Stimulated activated CD8-positive, alpha-beta memory T cell treated with anti-CD3 and anti-CD28 coated beads, Interleukin-12 subunit alpha, Interleukin-12 subunit beta, amount 100 ng/mL, for 4 hours (primary cell): Measurements from ENCODE around the gene CFAP251.
"Not testable (repeated sequence)": the region's sequence is repeated elsewhere in the genome, so short reads cannot be mapped to it uniquely, and the experiment has no call there.

Source experiments
- DNase-seq: peaks from one replicate; pipeline ENCODE4 v3.0.0-alpha.2; 2020; ENCODE audit warnings: low read depth

The CFAP251 gene

GRCh38 chr12:121905746-121906145 is 12.6 kb upstream of the CFAP251 start:
- DNase-seq, result no peak

DNA sequence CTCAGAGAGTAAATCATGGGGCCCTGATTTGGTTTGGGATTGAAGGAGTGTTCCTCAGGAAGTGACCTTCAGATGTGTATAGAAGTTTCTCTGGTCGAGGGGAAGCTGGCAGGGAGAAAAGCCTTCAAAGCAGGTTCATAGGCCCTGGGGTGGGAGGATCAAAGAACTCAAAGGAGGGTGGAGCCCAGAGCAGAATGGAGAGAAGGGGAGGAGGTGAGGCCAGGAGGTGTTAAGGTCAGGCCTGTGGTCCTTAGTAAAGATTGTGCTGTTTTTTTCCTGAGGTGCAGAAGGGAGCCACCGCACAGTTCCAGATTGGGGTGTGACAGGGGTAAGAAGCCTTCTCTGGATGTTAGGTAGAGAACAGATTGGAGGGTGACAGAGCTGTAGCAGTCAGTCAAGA is 9.7 kb upstream of the CFAP251 start:
- no peak for DNase-seq

- no peak for DNase-seq
Observed at GRCh38 chr12:121911824-121912585, 6.4 kb upstream of the CFAP251 start.

GRCh38 chr12:121915841-121916321 is 2.5 kb upstream of the CFAP251 start:
- no peak for DNase-seq

DNA sequence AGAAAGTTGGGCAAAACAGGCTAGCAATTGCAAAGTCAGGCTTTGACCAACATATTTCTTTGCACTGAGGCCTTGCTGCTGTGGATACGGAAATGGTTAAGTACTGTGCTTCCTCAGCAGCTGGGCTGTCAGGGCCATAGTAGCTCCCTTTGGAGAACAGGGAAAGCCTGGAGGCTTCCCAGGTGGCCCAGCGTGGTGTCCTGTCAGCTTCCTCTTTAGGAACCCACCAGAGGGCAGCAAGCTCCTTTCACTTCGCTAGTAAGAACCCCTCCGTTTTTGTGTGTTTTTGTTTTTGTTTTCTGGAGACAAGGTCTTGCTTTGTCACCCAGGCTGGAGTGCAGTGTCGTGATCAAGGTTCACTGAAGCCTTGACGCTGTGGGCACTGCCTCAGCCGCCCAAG is 1.7 kb upstream of the CFAP251 start:
- DNase-seq, result no peak

GRCh38 chr12:121918679-121919038 is 267 bp downstream of the CFAP251 start:
- no peak for DNase-seq

- no peak for DNase-seq
Observed at GRCh38 chr12:121921066-121921465, 2.7 kb downstream of the CFAP251 start.

- DNase-seq, result no peak
Observed at GRCh38 chr12:121925358-121925695, 6.9 kb downstream of the CFAP251 start.

DNA sequence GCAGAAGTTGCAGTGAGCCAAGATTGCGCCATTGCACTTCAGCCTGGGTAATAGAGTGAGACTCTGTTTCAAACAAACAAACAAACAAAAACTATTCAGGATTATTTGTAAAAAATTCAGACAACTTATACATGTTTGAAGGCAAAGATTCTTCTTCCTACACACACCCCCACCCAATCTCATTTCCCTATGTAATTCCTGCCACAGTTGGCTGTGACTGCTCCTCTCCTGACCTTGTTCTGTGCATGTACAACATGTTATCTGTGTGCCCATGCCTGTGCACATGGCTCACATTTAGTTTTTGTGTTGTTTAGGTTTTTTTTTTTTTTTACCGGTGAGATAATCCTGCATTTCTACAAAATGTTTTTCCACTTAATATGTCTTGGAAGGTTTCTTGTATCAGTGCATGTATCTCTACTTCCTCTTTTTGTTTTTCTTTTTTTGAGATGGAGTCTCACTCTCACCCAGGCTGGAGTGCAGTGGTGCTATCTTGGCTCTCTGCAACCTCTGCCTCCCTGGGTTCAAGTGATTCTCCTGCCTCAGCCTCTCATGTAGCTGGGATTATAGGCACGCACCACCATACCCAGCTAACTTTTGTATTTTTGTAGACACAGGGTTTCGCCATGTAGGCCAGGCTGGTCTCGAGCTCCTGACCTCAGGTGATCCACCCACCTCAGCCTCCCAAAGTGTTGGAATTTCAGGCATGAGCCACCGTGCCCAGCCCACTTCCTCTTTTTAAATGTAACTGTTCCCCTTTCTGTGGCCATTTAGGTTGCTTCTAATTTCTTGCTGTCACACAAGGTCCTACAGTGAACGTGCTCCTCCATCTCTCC is 8.7 kb downstream of the CFAP251 start:
- no peak for DNase-seq

DNA sequence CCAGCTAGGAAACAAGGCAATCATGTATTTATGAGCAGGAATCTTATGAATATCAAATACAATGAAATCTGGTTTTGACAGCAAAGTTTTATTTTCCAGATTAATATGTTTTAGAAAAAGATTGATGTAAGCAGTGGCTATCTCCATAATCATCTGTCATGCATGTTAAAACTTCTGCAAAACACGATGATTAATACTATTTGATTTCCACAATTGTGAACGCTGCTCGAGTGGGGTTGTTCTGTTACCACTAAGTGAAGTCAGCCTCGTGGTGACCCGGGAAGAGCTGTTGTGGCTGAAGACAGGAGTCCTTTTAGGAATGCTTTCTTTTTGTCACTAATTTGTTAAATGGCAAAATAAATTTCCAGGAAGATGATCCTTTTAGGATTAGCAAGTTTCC is 9.4 kb downstream of the CFAP251 start:
- no peak for DNase-seq

DNA sequence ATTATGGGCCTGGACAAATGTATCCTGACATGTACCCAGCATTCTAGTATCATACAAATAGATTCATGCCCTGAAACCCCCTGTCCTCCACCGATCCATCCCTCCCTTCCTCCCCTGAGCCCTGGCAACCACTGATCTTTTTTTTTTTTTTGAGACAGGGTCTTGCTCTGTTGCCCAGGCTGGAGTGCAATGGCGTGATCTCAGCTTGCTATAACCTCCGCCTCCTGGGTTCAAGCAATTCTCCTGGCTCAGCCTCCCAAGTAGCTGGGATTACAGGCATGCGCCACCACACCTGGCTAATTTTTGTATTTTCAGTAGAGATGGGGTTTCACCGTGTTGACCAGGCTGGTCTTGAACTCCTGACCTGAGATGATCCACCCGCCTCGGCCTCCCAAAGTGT is 11.2 kb downstream of the CFAP251 start:
- DNase-seq, result not testable (repeated sequence)

DNA sequence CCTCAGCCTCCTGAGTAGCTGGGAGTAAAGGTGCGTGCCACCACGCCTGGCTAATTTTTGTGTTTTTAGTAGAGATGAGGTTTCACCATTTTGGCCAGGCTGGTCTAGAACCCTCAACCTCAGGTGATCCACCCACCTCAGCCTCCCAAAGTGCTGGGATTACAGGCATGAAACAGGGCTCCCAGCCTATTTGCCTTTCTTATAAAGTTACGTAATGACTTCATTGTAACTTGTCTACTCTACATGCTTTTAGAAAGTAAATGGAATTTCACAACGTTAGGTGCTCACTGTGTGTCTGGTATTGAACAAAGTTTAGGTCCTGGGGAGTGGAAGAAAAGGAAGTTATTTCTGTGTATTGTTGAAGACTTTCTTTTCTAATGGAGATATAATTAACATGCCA is 12.5 kb downstream of the CFAP251 start:
- no peak for DNase-seq

DNA sequence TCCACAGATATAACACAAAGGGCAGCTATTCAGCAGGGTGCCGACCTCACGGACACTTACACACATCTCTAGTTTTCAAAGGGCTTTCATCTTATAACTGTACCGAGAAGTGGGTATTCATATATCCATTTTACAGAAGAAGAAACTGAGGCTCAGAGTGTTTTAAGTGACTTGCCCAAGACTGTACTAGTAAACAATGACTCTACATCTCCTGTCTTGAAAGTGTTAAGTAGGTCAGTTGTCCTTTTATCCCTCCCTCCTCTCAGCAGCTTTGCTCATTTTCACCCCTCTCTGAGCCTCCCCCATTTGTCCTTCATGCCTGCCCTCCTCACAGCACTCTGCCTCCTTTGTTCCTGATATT is 13.8 kb downstream of the CFAP251 start:
- DNase-seq, result no peak

DNA sequence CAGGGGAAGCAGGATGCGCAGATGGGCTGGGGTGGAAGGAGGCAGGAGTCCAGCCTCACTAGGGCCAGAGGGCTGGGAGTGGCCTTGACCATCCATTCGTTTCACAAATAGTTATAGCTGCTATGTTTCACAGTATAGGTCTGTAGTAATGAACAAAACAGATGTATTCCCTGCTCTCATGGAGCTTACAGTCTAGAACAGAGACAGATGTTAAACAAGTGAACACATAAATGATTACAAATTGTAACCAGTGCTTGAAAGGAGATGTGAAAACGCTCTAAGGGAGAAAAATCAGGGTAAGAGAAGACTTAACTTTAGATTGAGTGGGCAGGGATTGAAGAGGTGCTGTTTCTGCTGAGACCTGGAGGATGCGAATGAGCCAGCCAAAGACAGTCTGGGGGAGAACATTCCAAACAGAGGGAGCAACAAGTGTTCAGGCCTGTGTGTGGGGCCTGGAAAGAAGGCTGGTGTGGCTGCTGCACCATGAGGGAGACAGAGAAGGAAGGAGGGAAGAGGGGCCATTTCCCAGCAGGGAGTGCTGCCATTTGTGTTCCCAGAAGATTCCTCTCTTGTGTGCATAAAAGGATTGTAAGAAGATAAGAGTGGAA is 14.6 kb downstream of the CFAP251 start:
- no peak for DNase-seq

DNA sequence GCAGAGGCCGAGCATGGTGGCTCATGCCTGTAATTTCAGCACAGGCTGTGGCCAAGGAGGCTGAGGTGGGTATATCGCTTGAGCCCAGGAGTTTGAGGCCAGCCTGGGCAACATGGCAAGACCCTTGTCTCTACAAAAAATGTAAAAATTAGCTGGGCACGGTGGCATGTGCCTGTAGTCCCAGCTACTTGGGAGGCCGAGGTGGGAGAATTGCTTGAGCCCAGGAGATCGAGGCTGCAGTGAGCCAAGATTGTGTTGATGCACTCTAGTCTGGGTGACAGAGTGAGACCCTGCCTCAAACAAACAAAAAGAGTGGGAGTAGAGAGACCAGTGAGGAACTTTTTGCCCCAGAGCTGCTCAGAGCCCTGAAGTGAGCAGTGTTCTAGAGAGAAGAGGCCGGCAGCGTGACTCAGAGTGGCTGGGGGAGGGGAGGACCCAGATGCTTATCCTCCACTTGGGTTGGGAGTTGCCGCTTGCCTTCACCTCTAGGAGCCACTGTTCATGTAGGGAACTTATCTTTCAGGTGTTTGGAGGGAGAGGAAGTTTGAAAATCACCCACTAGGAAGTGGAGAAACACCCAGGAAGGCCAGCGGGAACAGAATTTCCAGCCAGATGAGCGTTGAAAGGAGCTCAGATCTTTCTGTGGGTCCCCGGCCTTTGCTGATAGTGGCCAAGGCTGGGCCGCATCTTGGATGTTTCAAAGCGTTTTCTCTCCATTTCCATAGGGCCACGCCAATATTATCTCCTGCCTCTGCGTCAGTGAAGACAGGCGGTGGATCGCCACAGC is 15.3 kb downstream of the CFAP251 start:
- no peak for DNase-seq

DNA sequence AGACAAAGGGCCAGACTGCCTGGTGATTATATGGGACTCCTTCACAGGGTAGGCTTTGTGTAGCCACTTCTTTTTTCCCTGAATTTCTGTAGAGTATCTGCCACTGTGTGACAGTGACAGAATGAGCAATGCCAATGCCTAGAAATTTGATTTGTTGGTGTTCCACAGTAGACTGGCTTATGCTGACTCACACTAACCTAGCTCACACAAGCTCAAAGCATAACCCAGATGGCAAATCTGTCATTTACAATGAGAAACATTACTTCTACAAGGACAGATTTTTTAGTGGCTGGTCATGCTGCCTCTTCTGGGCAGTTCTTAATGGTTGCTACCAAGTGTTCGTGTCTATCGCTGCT is 15.9 kb downstream of the CFAP251 start:
- no peak for DNase-seq

DNA sequence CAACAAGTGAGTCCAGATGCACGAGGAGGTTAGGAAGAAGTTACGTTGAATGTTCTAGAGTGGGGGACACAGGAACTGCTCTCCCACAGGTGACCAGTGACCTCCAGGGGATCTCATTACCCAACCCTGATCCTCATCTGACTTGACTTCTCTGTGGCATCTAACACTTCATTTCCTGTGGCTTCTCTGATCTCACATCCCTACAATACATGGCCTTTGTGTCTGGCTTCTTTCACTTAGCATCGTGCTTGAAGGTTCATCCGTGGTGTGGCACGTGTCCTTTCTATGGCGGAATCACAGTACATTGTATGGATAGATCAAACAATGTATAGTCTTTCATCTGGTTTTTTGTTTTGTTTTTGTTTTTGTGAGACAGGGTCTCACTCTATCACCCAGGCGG is 19.3 kb downstream of the CFAP251 start:
- no peak for DNase-seq

DNA sequence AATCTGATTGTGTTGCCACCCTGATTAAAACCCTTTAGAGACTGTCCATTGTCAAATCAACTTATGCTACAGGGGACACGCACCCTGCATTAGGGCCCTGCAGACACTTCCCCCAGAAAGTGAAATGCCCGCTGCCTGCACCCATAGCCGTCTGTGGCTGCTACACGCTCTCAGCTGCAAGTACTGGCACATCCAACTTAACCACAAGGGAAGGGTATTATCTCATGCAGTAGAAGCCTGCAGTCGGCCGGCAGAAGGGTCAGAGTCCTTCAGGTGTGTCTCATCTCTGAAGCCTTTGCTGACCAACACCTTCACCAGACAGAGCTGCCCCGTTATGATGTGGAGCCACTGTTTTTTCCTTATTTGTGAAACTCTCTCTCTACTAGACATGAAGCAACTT is 20.8 kb downstream of the CFAP251 start:
- DNase-seq, result no peak

DNA sequence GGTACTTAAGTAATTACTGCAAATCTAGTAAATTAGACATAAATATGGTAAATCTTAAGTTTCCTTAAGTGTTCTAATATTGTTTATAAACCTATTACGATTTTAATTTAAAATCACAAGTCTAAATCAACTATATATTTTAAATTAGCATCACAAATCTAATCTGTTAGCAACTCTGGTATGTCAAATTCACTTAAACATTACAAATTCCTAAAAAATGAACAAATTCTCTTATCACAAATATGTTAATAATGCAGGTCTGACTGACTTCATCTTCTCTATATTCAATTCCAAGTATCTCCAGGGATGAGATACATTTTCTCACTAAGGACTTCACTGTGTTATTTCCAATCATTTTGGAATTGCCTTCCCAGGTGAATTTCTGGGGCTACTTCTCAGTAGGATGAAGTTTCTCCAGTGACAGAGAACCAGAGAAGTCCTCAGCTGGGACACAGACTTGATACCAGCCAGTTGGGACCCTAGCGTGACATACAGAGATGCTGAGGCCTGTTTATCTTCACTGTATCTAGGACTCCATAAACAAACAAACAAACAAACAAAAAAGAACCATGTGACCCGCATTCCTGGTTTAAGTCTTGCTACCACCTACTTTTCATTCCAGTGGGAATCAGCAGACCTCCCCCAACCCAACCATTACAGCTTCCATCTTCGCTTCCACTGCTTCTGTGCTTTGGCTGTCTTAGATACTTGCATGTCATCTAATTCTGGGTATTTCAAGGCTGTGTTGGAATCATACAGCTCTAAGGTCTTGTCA is 21.8 kb downstream of the CFAP251 start:
- DNase-seq, result no peak

DNA sequence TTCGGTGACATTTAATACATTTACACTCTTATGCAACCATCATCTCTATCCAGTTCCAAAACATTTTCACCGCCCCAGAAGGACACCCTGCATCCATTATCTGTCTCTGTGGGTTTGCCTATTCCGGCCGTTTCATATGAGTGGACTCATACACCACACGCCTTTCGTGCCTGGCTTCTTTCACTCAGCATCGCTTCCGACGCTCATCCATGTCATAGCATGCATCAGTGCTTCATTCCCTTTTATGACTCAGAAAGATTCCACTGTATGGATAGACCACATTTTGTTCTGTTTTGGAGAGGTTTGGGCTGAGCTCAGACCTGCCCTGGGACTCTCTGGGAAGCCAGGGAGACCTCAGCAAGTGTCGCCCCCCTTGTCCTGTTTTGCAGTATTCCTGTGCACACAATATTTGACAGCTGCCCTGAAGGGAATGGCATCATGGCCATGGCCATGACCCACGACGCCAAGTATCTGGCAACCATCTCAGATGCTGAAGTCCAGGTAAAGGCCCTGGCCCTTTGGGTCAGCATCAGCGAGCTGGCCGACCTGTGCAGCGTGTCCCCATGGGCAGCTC is 23.8 kb downstream of the CFAP251 start:
- no peak for DNase-seq

DNA sequence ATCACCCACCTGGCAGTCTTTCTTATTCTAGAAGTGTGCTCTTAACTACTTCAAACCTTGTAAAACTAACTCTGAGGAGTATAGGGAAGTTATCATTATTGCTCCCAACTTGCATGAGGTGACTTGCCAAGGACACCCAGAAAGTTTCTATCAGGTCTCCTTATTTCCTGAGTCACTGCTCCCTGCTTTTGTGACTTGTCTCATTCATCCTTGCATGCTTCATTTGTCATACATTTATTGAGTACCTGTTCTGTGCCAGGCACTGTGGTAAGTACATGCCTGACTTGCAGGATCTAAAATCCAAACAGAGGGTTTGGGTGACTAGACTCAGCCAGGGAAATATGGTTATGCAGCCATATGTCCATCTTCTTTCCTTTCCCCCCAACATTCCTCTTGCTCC is 25.5 kb downstream of the CFAP251 start:
- no peak for DNase-seq
